GM18508 (cell line): ENCODE results near the gene APOL1.
"Not testable (repeated sequence)": the region's sequence is repeated elsewhere in the genome, so short reads cannot be mapped to it uniquely, and the experiment has no call there.

ENCODE experiments used
- ATAC-seq: cut with Tn5 transposase; IDR thresholded peaks from one replicate; pipeline ENCODE4 v1.9.1; 2021; ENCODE audit warnings: moderate number of reproducible peaks; ENCODE audit not compliant: insufficient read depth, unreplicated experiment

The APOL1 gene

DNA sequence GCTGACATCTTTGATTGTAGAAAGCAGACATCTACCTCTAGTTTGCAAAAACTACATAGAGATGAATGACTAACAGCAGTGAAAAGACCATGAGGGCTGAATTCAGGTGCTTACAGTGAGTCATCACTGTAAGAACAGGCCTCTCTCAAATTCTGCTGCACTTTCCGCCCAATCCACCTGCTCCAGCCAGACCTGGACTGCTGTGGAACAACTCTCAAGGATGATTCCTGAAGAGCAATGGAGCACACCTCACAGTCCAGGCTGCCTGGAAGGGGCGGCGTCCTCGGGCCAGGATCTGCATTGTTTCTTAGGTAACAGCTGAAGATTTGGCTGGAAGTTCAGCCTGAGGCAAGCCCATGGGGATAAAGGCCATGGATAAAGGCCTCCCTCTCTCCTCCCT, 28.7 kb upstream of the APOL1 start:
- no peak for ATAC-seq

DNA sequence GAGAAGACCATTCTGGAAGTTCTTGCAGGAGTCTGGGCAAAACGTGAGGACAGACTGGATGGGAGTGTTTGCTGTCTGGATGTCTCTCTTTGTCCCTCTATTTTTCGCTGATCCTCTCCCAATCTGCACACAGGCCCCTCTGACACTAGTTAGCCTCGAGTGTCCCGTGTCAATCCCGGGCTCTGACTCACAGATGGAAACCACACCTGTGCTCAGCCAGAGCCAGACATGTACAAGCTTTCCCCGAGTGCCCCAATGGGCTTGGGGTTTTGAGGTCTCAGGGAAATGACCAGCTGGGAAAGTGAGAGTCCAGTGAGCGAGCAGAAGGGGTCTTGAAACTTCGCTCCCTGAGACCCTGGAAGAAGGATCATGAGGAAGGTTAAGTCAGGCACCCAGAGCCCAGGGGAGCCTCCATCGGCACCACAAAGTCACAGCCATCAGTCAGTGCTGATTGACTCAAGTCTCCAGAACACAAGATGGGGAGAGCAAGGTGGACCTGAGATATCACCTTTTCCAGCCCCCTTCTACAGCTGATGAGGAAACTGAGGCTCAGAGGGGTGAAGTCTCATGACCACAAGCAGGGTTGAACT, 27.5 kb upstream of the APOL1 start:
- no peak for ATAC-seq

DNA sequence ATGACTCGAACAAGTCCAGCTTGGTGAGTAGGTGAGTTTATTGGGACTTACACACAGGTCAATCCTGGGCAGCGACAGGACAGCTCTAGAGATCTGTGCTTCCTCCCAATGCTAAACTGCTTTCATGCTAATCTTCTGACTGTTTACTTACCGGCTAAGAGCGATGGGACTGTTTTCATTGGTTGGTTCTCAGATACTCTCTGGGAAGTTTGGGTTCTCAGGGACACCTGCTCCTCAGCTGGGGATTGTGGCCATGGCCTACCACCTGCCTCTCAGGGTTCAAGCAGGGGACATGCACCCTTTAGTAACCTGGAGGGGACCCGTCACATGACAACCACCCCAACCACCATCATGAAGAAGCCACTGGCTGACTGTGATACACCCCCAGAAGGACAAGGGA, 26.7 kb upstream of the APOL1 start:
- no peak for ATAC-seq

DNA sequence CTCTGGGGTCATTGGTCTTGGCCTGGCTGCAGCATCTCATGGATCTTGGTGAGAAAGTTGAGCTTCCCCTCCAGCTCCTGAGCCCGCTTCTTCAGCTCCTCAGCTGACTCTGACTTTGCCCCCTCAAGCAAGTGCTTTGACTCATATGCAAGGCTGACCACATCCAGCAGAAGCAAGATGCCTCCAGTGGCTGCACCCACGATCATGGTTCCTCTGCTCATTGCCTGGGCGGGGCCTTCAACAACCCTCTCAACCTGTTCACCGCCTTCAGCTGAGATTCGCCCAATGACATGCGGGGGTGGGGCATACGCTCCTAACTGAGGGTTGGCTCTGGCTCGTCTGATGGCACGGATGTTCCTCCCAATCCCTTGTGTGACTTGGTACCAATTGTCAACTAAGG, 25.5 kb upstream of the APOL1 start:
- no peak for ATAC-seq

DNA sequence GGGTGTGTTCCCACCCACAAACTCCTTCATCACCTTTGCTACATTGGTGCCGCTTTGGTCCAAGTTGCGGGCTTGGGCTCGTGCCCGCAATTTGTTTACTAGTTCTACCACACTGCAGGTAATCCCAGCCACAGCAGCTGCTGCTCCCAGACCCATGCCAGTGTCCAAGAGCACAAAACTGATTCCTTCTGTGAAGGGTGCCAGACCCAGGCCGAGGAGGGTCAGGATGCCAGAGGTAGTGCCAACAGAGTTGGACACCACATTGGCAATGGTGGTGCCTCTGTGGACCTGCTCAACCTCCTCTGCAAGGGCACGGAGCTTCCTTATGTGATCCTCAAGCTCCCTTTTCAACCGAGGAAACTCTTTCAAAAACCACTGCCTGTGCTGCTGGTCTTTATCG, 25.1 kb upstream of the APOL1 start:
- no peak for ATAC-seq

DNA sequence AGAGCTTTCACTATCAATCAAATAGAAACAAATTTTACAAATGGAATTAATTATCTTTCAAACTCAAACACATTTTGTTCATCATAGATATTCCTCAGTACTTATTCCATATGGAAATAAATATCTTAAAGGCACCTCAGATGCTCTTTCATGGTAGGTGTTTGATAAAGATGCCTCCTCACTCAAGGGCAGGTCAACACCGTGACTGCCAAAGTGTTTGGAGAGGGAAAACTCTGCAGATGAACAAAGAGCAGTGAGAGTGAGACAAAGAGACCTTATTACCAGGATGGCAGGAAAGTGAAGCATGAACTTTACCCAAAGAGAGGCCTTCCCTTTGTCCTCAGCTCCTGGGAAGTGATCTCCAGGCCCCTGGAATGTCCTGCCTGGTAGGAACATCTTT, 24.6 kb upstream of the APOL1 start:
- ATAC-seq, result not testable (repeated sequence)

DNA sequence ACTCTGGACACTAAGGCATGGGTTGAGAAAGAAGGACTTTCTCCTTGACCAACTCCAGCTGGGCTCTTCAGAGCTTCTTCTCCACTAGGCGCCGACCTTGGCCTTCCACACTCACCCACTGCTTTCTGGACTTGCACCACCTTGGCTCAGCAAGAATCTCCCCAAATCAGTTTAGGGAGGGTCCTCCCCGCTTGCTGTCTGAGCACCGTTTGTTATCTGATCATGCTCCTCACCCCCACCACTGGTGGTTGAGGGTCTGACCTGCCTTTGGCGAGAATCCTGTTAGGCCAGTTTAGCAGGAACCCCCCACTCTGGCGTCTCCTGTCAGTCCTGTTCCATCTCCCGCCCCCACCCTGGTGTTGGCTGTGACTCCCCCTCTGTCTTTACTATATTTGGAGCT, 24.0 kb upstream of the APOL1 start:
- no peak for ATAC-seq

DNA sequence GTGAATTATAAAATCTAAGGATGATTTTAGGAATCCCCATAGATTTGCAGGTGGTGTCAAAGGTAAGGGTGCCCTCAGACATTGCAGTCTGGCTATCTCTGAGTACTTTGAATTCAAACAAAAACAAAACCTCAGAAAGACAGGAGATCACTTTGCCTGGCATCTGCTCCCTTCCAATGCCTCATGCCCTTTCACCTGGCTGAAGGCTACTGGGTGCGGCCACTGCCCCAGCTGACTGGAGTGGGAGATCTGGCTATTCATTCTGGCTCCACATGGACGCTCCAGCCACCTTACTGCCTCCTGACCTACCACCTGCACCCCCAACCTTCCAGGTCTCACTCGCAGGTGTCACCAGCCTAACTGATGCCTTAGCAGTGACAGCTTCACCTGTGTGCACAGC, 23.3 kb upstream of the APOL1 start:
- not testable (repeated sequence) for ATAC-seq

DNA sequence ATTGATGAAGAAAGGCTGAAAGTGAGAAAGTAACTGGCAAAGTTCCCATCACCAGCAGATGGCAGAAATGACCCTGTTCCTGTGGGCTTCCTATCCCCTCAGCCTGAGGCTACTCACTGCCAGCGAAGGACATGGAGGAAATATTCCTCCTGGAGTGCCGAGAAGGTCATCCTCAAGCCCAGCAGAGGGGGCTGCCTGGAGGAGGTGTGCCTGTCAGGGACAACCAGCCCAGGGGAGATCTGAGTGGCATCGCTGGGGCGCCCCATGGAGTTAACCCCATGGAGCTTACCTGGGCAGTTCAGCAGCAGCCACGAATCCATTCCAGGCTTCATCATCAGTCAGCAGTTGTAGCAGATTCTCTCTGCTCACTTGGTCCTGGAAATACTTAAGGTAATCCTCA, 21.9 kb upstream of the APOL1 start:
- ATAC-seq, result not testable (repeated sequence)

DNA sequence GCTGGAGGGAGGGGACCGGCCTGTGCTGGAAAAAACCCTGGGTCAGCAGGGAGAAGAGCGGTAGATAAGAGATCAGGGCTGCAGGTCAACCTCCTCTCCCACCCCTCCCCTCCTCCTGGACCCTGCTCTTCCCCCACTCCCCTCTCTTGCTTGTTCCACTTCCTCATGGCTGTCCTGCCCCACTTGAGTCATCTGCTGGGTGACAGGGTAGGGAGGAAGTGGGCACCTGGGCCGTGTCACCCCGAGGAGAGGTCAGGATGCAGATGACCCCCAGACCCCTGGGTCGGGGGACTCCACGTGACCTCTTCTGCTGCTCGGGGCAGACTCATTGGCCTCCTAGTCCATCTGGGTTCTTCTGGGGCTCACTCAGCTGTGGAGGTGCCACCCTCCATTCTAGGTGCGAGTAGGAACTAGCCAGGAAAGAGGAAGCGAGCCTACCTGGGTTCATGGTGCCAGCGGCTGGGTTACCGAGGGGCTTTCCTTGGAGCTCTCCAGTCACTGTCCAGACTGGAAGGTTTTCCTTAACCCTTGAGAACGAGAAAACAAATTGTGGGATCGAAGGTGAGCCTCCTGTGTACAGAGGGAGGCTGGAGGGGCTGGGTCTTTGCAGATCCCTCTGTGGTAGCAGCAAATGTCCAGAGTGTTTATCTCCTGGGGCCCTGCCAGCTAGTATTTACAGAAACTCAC, 20.1 kb upstream of the APOL1 start:
- no peak for ATAC-seq

DNA sequence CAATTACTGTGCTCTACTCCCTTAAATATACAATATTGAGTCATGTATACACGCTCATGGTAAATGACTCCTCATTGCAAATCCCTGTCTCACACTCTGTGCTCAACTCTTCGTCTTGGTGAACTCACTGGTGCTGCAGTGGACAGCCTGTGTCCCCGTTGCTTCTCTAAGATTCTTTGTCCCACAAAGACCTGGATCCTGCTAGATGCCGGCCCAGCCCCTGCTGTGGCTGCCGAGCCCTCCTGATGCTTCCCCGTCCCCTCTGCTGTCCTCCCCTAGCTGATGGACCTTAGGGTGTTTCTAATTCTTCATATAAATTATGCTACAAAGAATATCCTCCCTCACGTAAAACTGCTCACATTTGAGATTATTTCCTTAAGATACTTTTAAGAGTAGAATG, 19.1 kb upstream of the APOL1 start:
- no peak for ATAC-seq

DNA sequence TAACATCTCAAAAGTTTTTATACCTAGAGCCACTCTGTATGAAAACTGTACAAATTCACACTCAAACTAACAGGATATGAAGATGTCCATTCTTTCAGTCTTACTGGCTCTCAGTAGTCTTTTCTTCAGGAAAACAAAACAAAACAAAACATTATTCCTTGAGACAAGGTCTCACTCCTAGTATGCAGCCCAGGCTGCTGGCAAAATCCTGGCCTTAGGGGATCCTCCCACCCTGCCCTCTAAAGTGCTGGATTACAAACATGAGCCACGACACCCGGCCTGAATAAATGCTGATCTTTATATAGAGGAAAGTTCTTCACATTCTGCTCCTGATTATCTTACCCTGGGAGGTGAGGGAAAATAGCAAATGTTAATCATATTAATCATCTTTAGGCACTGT, 18.7 kb upstream of the APOL1 start:
- ATAC-seq, result no peak

DNA sequence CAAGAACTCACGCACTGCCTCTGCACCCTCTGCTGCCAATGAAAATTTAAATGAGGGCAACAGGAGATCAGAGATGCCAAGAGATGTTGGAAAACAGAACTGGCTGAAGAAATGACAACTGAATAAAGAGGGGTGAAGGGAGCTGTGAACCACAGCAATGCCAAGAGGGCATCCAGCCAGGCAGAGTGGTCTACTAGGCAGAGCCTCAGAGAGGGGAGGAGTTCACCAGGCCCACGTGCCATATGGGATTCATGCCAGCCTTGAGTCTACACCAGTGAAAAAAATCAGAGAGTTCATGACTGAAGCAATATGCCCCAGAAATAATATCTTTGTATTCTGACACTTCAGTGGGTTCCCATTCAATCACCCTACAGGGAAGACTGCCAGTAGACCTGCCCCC, 18.0 kb upstream of the APOL1 start:
- ATAC-seq, result no peak

DNA sequence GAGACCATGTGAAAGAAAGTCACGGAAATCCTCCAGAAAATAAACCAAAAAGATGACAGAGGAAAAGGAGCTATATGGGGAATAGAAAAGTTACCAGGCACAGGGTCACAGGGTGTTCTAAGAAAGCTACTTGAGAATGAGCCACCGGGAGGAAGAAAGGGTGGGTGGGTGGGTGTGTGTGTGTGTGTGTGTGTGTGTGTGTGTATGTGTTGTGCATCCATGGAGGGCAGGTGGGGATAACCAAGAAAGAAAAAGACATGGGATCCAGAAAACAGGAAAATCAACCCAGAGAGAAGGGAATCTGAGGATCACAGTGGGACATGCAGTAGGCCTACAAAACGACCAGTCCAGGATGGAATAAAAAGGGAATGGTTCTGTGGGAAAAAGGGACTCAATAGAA, 17.3 kb upstream of the APOL1 start:
- no peak for ATAC-seq

DNA sequence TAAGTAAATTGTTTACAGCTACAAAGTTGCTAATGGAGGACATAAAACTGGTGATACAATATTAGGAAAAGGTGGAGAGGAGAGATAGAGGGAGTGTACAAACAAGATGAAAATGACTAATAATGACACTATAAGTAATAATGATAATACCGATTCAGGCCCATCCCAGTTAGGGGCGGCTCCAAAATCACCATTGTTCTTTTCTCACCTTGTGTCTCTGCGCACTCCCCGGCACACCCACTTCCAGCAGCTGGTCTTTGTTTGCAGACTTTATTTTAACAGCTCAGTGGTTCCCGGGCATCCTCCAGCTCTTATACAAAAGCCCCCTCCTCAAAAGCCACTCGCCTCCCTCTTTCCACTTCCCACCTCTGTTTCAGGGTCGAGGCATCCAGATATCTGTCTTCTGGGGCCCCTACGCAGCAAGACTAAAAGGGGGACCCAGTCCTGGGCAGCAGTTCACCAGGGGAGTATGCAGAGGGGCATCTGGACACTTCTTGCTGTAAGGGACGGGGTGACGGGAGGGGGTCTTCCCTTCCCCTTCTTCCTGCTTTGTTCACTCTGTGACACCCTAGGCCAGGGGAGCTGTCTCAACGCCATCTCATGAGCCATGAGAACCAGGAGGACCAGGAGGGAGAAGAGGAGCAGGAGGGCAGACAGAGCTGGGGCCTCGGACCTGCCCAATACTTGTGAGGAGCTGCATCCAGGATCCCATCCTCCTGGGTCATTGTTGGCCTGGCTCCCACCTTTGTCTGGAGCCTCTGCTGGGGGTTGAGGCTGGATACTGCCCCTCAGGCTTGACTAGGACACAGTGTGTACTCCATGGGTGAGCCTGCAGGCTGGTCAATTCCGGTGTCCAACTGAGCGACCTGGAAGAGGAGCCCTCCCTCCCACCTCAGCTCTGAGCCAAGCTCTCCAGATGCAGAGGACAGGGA, 16.3 kb upstream of the APOL1 start:
- no peak for ATAC-seq

DNA sequence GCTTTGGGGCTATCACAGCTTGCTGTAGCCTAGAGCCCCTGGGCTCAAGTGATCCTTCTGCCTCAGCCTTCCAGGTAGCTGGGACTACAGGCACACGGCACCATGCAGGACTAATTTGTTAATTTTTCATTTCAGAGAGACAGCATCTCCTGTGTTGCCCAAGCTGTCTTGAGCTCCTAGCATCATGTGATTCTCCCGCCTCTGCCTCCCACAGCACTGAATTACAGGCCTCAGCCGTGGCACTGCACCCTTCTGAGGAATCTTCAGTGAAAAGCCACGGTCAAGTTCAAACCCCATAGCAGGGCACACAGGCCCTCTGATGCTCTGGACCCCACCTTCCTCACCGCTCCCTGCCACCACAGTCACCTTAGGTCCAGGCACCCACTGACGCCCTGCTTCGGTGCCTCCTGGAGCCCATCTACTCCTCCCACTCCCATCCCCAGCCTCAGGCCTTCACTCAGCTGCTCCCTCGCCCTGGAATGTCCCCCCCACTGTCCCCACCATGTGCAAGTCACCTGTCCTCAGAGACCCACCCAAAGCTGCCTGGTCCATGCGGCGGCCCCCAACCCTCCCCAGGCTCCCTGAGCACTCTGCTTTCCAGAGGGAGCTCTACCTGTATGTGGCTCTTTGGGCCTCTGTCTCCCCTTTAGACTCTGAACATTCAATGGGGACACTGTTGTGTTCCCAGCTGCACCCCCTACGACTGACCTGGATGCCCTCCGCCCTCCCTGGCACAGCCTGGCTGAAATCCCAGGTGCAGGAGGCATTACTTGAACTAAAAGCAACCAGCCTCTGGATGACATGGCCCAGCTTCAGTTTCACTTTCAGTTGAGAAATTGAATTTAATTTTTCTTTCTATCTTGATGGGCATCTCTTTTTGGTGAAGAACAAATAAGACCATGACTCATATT, 15.2 kb upstream of the APOL1 start:
- no peak for ATAC-seq

DNA sequence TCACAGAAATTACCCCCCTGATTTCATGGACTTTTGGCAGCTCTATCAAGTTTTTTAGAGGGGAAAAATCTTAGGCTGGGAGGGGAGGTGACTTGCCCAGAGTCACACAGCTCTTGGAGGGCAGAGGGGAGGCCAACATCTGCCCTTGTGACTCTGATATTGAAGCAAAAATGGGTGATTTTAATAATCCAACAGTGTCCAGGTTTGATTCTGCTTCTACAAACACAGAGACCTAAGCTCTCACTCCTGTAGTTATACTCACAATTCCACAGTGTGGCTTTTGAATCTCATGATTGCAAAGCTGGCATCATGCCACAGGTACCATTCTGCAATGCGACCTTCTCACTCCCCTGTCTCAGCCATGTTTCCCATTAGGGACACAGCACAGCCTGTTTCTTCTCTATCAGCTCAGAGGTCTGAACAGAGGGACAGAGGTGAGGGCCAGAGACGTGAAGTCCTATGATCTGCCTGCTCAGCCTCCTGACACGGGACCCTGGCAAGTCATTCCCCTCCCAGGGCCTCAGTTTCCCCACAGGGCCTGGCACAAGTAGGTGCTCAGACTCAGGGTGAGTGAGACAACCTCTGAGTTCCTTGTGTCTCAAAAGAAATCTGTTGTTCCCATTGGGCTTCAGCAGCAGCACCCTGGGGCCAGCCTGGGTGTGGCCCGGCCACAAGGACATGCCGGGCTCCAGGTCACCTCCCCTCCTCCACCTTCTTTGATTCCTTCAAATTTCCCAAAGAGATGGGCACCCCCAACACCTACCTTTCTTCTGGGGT, 14.4 kb upstream of the APOL1 start:
- no peak for ATAC-seq

DNA sequence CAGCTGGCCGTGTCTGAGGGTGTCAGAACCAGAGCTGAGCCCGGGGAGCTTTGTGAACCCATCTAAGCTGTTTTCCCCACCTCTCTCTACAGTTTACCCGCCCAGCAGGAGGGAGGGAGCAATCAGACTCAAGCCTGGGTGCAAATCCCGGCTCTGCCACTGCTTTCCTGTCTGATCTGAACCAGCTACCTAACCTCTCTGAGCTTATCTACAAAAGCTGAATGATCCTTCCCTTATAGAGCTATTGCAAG, 13.9 kb upstream of the APOL1 start:
- no peak for ATAC-seq

DNA sequence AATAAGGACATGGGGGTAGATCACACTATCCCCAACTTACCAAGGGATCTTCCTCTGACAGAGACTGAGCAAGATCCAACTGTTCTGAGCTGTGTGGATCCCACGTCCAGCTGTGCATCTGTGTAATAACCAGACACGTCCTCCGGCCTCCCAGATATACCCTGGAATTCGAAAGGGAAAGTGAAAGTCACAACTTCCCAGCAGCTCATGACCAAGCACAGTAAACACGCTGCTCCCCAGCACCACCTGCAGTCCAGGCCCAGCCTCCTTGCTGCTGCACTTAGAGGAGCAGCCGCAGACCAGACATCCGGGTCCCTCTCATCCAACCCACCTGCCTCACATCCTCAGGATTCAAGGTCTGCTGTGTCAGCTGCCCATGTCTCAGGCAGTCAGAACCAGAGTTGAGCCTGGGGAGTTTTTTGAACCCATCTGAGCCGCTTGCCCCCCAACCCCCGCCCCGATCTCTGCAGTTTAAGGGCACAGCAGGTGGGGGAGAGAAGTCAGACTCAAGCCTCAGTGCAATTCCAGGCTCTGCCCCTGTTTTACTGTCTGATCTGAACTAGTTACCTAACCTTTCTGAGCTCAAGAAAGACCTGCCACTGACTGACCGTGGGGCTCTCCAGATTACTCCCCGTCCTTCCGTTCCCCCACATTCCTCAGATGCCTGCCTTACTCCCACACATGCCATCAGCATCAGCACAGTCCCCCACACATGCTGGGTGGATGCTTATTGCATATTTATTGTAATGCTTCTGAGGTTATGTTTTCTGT, 13.3 kb upstream of the APOL1 start, which contains the start of gene APOL2:
Gene APOL2 (minus strand): TSS at position 127 of the 771 bp plus-strand sequence. CDS start 6,365 bp downstream, outside the sequence.
- no peak for ATAC-seq
